ENCODE results near the gene FOXP1.

The FOXP1 gene

DNA sequence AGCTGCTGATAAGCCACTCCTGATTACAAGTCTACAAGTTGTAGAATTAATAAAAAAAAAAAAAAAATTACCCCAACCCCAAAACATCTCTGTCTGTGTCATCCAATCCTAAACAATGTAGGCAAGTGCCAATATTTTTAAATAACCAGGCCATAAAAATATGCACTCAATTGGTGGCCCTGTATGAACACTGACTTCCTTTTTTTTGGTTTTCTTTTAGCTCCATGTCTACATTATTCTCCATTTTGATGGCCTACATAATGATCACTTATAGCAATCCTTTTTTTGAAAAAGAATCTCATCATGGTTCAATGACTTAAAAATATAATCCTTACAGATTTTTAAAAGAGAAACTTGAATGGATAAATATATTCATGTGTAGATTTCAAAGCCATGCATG, 72.1 kb downstream of the FOXP1 start:
- peak overlapping the region; percentile 61 for H3K27ac ChIP-seq (ENCODE audit: low read depth, low read length)
- no peaks in the 10 kb centered on the region for H3K27me3 ChIP-seq (ENCODE audit: low read length)
- no peak overlapping the region for H2AFZ ChIP-seq (ENCODE audit: low read depth, low read length, severe bottlenecking)
- no peaks in the 10 kb centered on the region for H3K9me3 ChIP-seq (ENCODE audit: insufficient read depth, low read length)
- no peaks in the 10 kb centered on the region for H3K79me2 ChIP-seq (ENCODE audit: insufficient read depth, low read length)
- TF ChIP-seq EZH2phosphoT487 (conservative IDR thresholded peaks at IDR 0.05; ENCODE audit: low read length) (no peak), CTCF (IDR thresholded peaks at IDR 0.05; ENCODE audit: insufficient read depth, low read length, poor library complexity, severe bottlenecking) (no peak)
- H3K9ac ChIP-seq (ENCODE audit: low read length), result peak overlapping the region; percentile 11; the same call in 1 of the 2 replicates
- 0 out of 2 replicates have a peak, but pooled peaks cover 7% of the 10 kb centered on the region for H3F3A ChIP-seq (ENCODE audit: insufficient read depth)
- H4K20me1 ChIP-seq (ENCODE audit: low read depth, low read length), result no peaks in the 10 kb centered on the region
- peak overlapping the region; percentile 41 for H3K4me2 ChIP-seq (ENCODE audit: low read depth, low read length, poor library complexity, severe bottlenecking)
- H3K9me2 ChIP-seq (replicated peaks; ENCODE audit: insufficient read depth, low read length), result no peaks in the 10 kb centered on the region
- no peak overlapping the region for H3K4me3 ChIP-seq (ENCODE audit: insufficient read depth, low read length, poor library complexity, severe bottlenecking)
- H3K36me3 ChIP-seq (ENCODE audit: low read length), result no peaks in the 10 kb centered on the region

DNA sequence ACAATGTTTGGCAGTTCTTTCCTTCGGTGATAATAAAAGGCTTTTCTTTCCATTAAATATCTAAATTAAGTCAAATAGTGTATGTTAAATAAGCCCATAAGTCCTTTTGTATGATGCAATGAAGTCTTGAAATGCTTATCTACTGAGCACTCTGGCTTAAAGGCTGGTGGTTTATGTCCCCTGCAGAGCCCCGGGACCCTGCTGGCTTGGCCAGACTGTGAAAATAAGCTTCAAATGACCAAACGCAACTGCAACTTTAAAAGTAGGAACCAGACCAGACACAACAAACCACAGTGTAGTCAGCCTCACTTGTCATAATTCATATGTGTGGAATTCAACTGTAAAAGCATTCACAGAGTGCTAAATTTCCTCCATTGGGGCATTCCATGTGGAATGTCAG, 72.5 kb downstream of the FOXP1 start:
- peak overlapping the region; percentile 39 for H2AFZ ChIP-seq (ENCODE audit: low read depth, low read length, severe bottlenecking)
- no peak overlapping the region for H3K4me3 ChIP-seq (ENCODE audit: insufficient read depth, low read length, poor library complexity, severe bottlenecking)
- H3K9ac ChIP-seq (ENCODE audit: low read length), result peak overlapping the region; percentile 11; the same call in 1 of the 2 replicates
- H4K20me1 ChIP-seq (ENCODE audit: low read depth, low read length), result no peaks in the 10 kb centered on the region
- H3K79me2 ChIP-seq (ENCODE audit: insufficient read depth, low read length), result no peaks in the 10 kb centered on the region
- no peaks in the 10 kb centered on the region for H3K36me3 ChIP-seq (ENCODE audit: low read length)
- TF ChIP-seq EZH2phosphoT487 (conservative IDR thresholded peaks at IDR 0.05; ENCODE audit: low read length) (no peak), CTCF (IDR thresholded peaks at IDR 0.05; ENCODE audit: insufficient read depth, low read length, poor library complexity, severe bottlenecking) (no peak)
- no peaks in the 10 kb centered on the region for H3K27me3 ChIP-seq (ENCODE audit: low read length)
- 0 out of 2 replicates have a peak, but pooled peaks cover 7% of the 10 kb centered on the region for H3F3A ChIP-seq (ENCODE audit: insufficient read depth)
- H3K4me2 ChIP-seq (ENCODE audit: low read depth, low read length, poor library complexity, severe bottlenecking), result peak overlapping the region; percentile 41
- no peaks in the 10 kb centered on the region for H3K9me3 ChIP-seq (ENCODE audit: insufficient read depth, low read length)
- H3K9me2 ChIP-seq (replicated peaks; ENCODE audit: insufficient read depth, low read length), result no peaks in the 10 kb centered on the region
- H3K27ac ChIP-seq (ENCODE audit: low read depth, low read length), result peak overlapping the region; percentile 61

DNA sequence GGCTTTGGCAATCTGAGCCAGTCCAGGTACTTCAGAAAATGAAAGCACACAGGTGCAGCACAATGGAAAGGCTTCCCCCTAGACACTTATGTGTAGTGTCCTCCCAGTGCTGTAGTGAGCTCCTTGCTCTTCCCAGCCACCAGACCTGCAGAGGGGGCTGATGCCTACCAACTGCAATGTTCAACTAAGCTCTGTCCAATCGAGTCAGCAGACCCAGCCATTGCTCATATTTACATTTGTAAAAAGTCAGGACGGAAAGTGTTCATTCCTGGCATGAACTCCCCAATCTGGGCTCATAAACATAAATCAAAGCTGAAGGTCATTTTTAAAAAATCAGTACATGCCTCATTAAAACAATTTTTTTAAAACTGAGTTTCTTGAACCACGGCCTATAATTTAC, 73.0 kb downstream of the FOXP1 start:
- Histone ChIP-seq H4K20me1 (ENCODE audit: low read depth, low read length) (no peaks in the 10 kb centered on the region), H3K27ac (ENCODE audit: low read depth, low read length) (peak overlapping the region; percentile 61), H3K9ac (ENCODE audit: low read length) (peak overlapping the region; percentile 11; the same call in 1 of the 2 replicates), H3K4me3 (ENCODE audit: insufficient read depth, low read length, poor library complexity, severe bottlenecking) (no peak overlapping the region), H3K36me3 (ENCODE audit: low read length) (no peaks in the 10 kb centered on the region), H3K9me3 (ENCODE audit: insufficient read depth, low read length) (no peaks in the 10 kb centered on the region), H2AFZ (ENCODE audit: low read depth, low read length, severe bottlenecking) (peak overlapping the region; percentile 39), H3K27me3 (ENCODE audit: low read length) (no peaks in the 10 kb centered on the region), H3K4me2 (ENCODE audit: low read depth, low read length, poor library complexity, severe bottlenecking) (peak overlapping the region; percentile 41), H3K79me2 (ENCODE audit: insufficient read depth, low read length) (no peaks in the 10 kb centered on the region), H3K9me2 (replicated peaks; ENCODE audit: insufficient read depth, low read length) (no peaks in the 10 kb centered on the region), H3F3A (ENCODE audit: insufficient read depth) (0 out of 2 replicates have a peak, but pooled peaks cover 7% of the 10 kb centered on the region)
- TF ChIP-seq CTCF (IDR thresholded peaks at IDR 0.05; ENCODE audit: insufficient read depth, low read length, poor library complexity, severe bottlenecking), result no peak

Measured in SU-DHL-6 (cell line).